MG63 (cell line): ENCODE measurements around the gene CLIC5. TPM values are rescaled to one million over a fixed set of nuclear protein-coding genes. Genes with fewer than 3 reads are reported as not detected.

Experiments
- DNase-seq: peaks from one replicate; pipeline ENCODE4 v3.0.0-alpha.2; 2020
- H3K27me3 ChIP-seq: fragments of 250-450 bp; sonication (Bioruptor Pico); 2 replicates; pipeline ENCODE4 v1.5.1; 2020; ENCODE audit warnings: mild to moderate bottlenecking, moderate library complexity
- H3K36me3 ChIP-seq: fragments of 250-450 bp; sonication (Bioruptor Pico); 2 replicates; pipeline ENCODE4 v1.5.1; 2020; ENCODE audit warnings: mild to moderate bottlenecking, moderate library complexity
- H3K4me3 ChIP-seq: fragments of 250-450 bp; sonication (Bioruptor Pico); 2 replicates; pipeline ENCODE4 v1.5.1; 2020; ENCODE audit warnings: mild to moderate bottlenecking, moderate library complexity
- H3K9me3 ChIP-seq: fragments of 250-450 bp; sonication (Bioruptor Pico); 2 replicates; pipeline ENCODE4 v1.5.1; 2020; ENCODE audit warnings: mild to moderate bottlenecking, moderate library complexity
- total RNA-seq: library from RNA; depleted of rRNA; stranded (reverse); fragments of >200 nt; shearing (Covaris generic); gene quantifications from 2 replicates; pipeline ENCODE4 v1.2.3, GENCODE V29; 2014; ENCODE audit warnings: low replicate concordance; rRNA removed

The CLIC5 gene
- total RNA-seq, 1 experiment from 2014 or later = not detected

DNA sequence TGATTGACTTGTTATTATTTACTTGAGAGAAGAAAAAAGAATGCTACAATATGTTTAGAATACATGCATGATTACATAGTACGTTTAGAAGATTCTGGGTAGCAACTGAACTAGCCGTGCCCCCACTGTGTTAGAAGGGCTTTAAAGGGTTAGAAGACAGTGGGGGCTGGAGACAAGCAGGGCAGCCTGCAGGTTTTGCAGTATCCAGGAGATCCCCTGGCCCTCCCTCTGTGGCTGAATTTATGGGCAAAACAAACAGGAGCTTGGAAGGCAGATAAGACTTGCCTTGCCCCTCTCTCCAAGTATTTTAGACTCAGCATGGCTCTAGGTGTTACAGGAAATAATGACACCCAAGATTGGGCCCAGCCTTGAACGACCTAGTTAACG, 179.2 kb downstream of the CLIC5 start:
- H3K4me3 ChIP-seq = no peak overlapping the region

GRCh38 chr6:45835721-45836437, 179.8 kb downstream of the CLIC5 start:
- no peak for DNase-seq
- H3K9me3 ChIP-seq = no peaks in the 10 kb centered on the region
- H3K4me3 ChIP-seq = no peak overlapping the region
- no peaks in the 10 kb centered on the region for H3K27me3 ChIP-seq
- no peaks in the 10 kb centered on the region for H3K36me3 ChIP-seq

More for the DNA sequence above, 179.2 kb downstream of the CLIC5 start:
- H3K27me3 ChIP-seq = no peaks in the 10 kb centered on the region
- no peaks in the 10 kb centered on the region for H3K36me3 ChIP-seq
- no peak for DNase-seq
- no peaks in the 10 kb centered on the region for H3K9me3 ChIP-seq

GRCh38 chr6:45832063-45832462, 183.6 kb downstream of the CLIC5 start:
- DNase-seq = no peak
- Histone ChIP-seq H3K4me3 (no peak overlapping the region), H3K36me3 (no peaks in the 10 kb centered on the region), H3K27me3 (no peaks in the 10 kb centered on the region), H3K9me3 (no peaks in the 10 kb centered on the region)

Other genes starting within 250 kb of the CLIC5 start
- gene ENPP4, start 114.1 kb upstream of the CLIC5 start, total RNA-seq = 2.6 and 3.6 TPM in 2 replicates
- gene ENPP5, start 155.1 kb upstream of the CLIC5 start, total RNA-seq = 0.95 TPM in 1 of 2 replicates, not detected in the other